Raji (cell line): ENCODE data around the gene LOXHD1.

Experiments
- POLR2A ChIP-seq: IDR thresholded peaks from 2 replicates; pipeline ENCODE4 v1.6.1; 2011; ENCODE audit warnings: low read depth, low read length, control low read depth; ENCODE audit not compliant: insufficient read depth

The LOXHD1 gene

GRCh38 chr18:46456691-46457090 is 200.3 kb downstream of the LOXHD1 start:
- no peak for TF ChIP-seq POLR2A

- no peak for TF ChIP-seq POLR2A
These were observed 204.2 kb downstream of the LOXHD1 start for GRCh38 chr18:46452820-46453219.

GRCh38 chr18:46449499-46449898 is 207.5 kb downstream of the LOXHD1 start:
- no peak for TF ChIP-seq POLR2A

GRCh38 chr18:46449033-46449432 is 208.0 kb downstream of the LOXHD1 start:
- TF ChIP-seq POLR2A, result no peak

GRCh38 chr18:46448347-46448746 is 208.7 kb downstream of the LOXHD1 start:
- no peak for TF ChIP-seq POLR2A

GRCh38 chr18:46447792-46448191 is 209.2 kb downstream of the LOXHD1 start:
- TF ChIP-seq POLR2A, result no peak

GRCh38 chr18:46447323-46447722 is 209.7 kb downstream of the LOXHD1 start:
- TF ChIP-seq POLR2A, result no peak

GRCh38 chr18:46445522-46446313 is 211.3 kb downstream of the LOXHD1 start:
- no peak for TF ChIP-seq POLR2A

- no peak for TF ChIP-seq POLR2A
These were observed 218.0 kb downstream of the LOXHD1 start for GRCh38 chr18:46439037-46439436.

- no peak for TF ChIP-seq POLR2A
These were observed 220.0 kb downstream of the LOXHD1 start for GRCh38 chr18:46437061-46437460.

GRCh38 chr18:46436621-46437020 is 220.4 kb downstream of the LOXHD1 start:
- no peak for TF ChIP-seq POLR2A

- no peak for TF ChIP-seq POLR2A
These were observed 222.0 kb downstream of the LOXHD1 start for GRCh38 chr18:46435031-46435430.

GRCh38 chr18:46434629-46435028 is 222.4 kb downstream of the LOXHD1 start:
- TF ChIP-seq POLR2A, result no peak

- TF ChIP-seq POLR2A, result no peak
These were observed 223.7 kb downstream of the LOXHD1 start for GRCh38 chr18:46433121-46433826.

GRCh38 chr18:46431522-46432171 is 225.4 kb downstream of the LOXHD1 start:
- TF ChIP-seq POLR2A, result no peak
